IPS-11a (cell line): ENCODE results near the gene PKD1L1.
"Not testable (repeated sequence)": the region's sequence is repeated elsewhere in the genome, so short reads cannot be mapped to it uniquely, and the experiment has no call there.

Source experiments
- H3K4me3 ChIP-seq: one replicate; pipeline ENCODE4 v1.5.1; 2013; ENCODE audit warnings: low read depth, low read length, control low read depth

Gene PKD1L1

GRCh38 chr7:47775238-47775637 lies 173.0 kb downstream of the PKD1L1 start:
- H3K4me3 ChIP-seq = no peak overlapping the region

GRCh38 chr7:47772492-47772891 lies 175.8 kb downstream of the PKD1L1 start:
- no peak overlapping the region for H3K4me3 ChIP-seq

- H3K4me3 ChIP-seq = no peak overlapping the region
Measured at GRCh38 chr7:47771990-47772360, 176.3 kb downstream of the PKD1L1 start.

GRCh38 chr7:47771336-47771989 lies 176.8 kb downstream of the PKD1L1 start:
- H3K4me3 ChIP-seq = no peak overlapping the region

- no peak overlapping the region for H3K4me3 ChIP-seq
Measured at GRCh38 chr7:47766126-47766525, 182.1 kb downstream of the PKD1L1 start.

- H3K4me3 ChIP-seq = no peak overlapping the region
Measured at GRCh38 chr7:47765373-47765979, 182.8 kb downstream of the PKD1L1 start.

GRCh38 chr7:47764746-47765145 lies 183.5 kb downstream of the PKD1L1 start:
- H3K4me3 ChIP-seq = no peak overlapping the region

GRCh38 chr7:47763063-47763974 lies 184.9 kb downstream of the PKD1L1 start:
- no peak overlapping the region for H3K4me3 ChIP-seq

GRCh38 chr7:47762746-47763062 lies 185.6 kb downstream of the PKD1L1 start:
- no peak overlapping the region for H3K4me3 ChIP-seq

GRCh38 chr7:47762207-47762606 lies 186.1 kb downstream of the PKD1L1 start:
- no peak overlapping the region for H3K4me3 ChIP-seq

- H3K4me3 ChIP-seq = no peak overlapping the region
Measured at GRCh38 chr7:47759056-47759706, 189.1 kb downstream of the PKD1L1 start.

- no peak overlapping the region for H3K4me3 ChIP-seq
Measured at GRCh38 chr7:47758546-47758945, 189.7 kb downstream of the PKD1L1 start.

GRCh38 chr7:47757921-47758411 lies 190.3 kb downstream of the PKD1L1 start:
- no peak overlapping the region for H3K4me3 ChIP-seq

GRCh38 chr7:47756636-47757035 lies 191.6 kb downstream of the PKD1L1 start:
- no peak overlapping the region for H3K4me3 ChIP-seq

GRCh38 chr7:47755248-47755647 lies 193.0 kb downstream of the PKD1L1 start:
- H3K4me3 ChIP-seq = no peak overlapping the region

- not testable (repeated sequence) for H3K4me3 ChIP-seq
Measured at GRCh38 chr7:47751724-47752123, 196.5 kb downstream of the PKD1L1 start.

GRCh38 chr7:47751043-47751442 lies 197.2 kb downstream of the PKD1L1 start:
- H3K4me3 ChIP-seq = no peak overlapping the region

- H3K4me3 ChIP-seq = no peak overlapping the region
Measured at GRCh38 chr7:47748041-47748440, 200.2 kb downstream of the PKD1L1 start.

- H3K4me3 ChIP-seq = no peak overlapping the region
Measured at GRCh38 chr7:47747160-47747559, 201.1 kb downstream of the PKD1L1 start.

GRCh38 chr7:47746468-47746867 lies 201.8 kb downstream of the PKD1L1 start:
- no peak overlapping the region for H3K4me3 ChIP-seq

- H3K4me3 ChIP-seq = no peak overlapping the region
Measured at GRCh38 chr7:47744883-47745282, 203.4 kb downstream of the PKD1L1 start.
